Hematopoietic multipotent progenitor cell treated with erythropoietin and hydrocortisone succinate and interleukin-3 and kit ligand, for 15 days (in vitro differentiated cells): ENCODE measurements around the gene ROPN1B.
"Not testable (repeated sequence)": the region's sequence is repeated elsewhere in the genome, so short reads cannot be mapped to it uniquely, and the experiment has no call there.

Source experiments
- DNase-seq: peaks from one replicate; pipeline ENCODE4 v3.0.0-alpha.2; 2015; ENCODE audit warnings: low spot score

Gene ROPN1B

DNA sequence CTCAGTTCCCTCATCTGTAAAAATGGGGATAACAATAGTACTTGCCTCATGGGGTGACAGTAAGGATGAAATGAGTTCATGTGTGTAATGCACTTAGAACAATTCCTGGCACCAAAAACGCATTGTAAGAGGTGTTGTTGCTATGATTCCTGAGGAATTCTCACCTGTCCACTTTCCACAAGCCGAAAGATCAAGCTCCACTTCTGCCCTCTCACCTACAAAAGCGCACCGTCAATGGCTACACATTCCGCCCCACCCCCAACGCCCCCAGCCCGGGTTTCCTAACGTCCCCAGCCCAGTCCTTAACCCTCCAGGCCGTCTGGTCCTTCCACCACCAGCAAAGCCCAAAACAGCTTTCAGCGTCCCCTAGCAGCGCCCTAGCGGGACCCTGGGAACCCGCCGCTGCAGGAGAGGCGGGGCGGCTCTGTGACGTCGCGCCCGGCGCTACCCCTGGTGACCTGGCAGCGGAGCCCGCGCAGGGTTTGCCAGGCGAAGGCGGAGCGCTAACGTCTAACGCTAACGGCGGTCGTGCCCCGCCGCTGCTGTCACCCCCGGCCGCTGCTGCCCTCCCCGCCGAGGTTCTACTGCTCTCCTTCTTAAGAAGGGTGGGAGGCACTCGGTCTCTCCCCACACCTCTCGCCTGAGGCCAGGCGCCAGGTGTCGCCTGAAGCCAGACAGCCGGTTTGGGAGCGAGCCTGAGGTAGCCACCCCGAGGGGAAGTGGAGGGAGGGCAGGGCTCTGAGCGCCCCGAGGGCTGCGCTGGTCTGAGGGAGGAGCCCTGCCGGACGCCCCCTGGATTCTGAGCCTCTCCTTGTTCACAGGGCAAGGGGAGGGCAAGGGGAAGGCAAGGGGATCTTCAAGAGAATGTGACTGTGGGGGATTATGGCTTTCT, at the start of gene ROPN1B:
Gene ROPN1B (plus strand): TSS at position 478 of the 892 bp plus-strand sequence. CDS start 2,877 bp downstream, outside the sequence.
- not testable (repeated sequence) for DNase-seq

DNA sequence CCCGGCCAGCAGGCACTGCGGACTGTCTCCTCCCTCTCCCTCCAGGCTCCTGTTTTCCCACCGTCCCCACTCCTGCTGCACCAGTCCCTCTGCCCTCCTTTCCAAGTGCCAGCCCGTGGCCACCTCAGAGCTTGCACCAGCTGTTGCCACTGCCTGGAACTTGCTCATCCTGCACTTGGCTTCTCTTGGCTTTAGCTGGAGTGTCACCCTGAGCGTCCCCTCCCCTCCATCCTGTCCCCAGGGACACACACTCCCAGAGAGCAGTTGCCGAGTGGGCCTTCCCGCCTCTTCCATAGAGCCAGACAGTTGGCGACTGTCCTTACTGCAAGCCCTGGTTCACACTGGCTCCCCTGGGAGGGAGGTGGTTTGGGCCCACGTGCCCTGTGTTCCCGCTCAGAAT, 48.8 kb upstream of the ROPN1B start:
- not testable (repeated sequence) for DNase-seq

DNA sequence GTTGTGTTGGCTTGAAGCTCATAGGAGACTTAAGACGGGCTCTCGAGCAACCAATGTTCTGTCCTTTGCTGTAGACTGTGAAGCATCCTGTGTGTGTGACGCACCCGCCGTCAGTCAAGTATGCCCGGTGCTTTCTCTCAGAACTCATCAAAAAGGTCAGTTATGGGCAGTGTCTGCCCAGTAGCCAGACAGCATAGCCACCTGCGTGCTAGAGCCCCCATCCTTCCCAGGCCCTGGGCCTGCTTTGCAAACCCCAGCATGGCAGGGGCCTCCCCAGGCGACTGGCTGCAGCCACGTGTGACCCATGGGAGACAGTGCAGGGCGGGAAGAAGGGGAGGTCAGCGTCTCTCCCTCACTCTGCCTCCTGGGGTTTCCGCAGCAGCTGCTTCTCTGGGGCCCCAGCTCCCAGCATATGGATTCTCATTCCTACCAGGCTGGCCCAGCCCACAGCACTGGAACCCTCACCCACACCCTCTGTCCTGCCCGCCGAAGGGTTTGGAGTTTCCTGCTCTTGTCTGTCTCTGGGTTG, 48.2 kb upstream of the ROPN1B start:
- not testable (repeated sequence) for DNase-seq

DNA sequence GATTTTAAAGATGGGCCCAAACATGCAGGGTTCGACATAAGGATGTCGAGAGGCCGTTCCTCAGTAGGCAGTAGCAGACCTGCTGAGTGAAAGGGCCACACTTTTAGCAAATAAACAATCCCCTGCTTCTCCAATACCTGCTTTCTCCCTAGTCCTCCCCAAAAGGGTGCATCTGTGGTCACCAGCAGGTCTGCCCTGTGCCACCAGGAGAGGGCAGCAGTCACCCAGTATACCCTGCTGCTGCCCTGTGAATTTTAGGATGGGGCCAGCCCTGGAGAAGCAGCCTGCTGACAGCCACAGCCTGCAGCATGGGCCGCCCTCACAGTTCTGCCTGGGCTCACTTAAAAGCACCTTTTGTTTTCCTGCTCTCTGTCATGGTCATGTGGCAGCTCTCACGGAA, 47.3 kb upstream of the ROPN1B start:
- peak; percentile 29 for DNase-seq

GRCh38 chr3:125923324-125924115, 45.5 kb upstream of the ROPN1B start:
- not testable (repeated sequence) for DNase-seq

DNA sequence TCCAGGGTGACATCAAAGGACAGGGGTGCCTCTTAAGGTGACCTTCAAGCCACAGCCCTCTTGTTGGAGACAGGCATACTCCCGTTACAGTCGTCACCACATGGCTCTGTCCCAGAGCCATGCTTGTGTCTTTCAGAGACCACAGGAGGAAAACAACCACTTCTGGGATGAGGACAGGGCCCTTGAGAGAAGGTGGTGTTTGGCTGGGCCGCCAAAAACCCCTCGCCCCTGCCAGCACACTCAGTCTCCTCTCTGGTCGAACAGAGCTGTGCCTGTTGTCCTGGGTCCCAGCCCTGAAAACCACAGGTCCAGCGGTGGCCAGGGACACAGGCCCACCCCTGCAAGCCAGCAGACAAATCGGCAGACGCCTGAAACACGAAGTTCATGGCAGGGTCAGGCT, 44.7 kb upstream of the ROPN1B start:
- DNase-seq: not testable (repeated sequence)

- not testable (repeated sequence) for DNase-seq
Observed at GRCh38 chr3:125925727-125926126, 43.3 kb upstream of the ROPN1B start.

- DNase-seq: peak; percentile 41
Observed at GRCh38 chr3:125928771-125929545, 40.0 kb upstream of the ROPN1B start.

GRCh38 chr3:125929765-125930164, 39.2 kb upstream of the ROPN1B start:
- not testable (repeated sequence) for DNase-seq

- DNase-seq: not testable (repeated sequence)
Observed at GRCh38 chr3:125931355-125931880, 37.6 kb upstream of the ROPN1B start.

DNA sequence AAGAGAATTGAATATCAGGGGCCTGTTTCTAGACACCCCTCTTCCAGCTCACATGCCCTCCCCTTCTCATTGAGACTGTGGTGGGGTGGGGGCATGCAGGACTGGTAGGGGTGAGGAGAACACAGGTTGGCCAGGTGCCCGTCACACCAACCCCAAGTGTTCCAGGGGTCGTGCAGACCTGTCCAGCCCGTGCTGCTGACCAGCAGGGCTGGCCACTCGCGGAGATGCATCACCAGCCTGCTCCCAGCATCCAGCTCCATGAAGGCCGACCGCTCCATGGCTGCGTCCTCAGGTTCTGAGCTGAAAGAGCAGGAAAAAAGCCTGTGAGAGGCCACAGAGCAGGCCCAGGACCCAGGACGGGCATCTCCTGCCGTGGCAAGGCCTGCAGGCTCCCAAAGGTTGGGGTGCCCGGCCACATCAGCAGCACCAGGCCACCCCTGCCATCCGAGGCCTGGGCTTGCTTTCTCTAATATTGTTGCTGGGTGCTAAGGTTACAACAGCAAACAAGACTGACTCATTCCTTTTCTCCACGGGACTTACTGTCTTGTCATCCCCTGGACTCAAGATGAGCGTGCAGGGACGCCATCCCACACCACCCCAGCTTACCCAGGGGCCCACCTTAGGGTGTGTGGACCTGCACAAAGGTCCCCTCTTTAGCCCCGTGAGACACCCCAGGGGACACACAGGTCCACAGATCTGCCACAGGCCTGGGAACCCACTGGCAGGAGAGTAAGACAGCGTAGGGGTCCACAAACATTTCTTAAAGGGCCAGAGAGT, 35.4 kb upstream of the ROPN1B start:
- DNase-seq: not testable (repeated sequence)

DNA sequence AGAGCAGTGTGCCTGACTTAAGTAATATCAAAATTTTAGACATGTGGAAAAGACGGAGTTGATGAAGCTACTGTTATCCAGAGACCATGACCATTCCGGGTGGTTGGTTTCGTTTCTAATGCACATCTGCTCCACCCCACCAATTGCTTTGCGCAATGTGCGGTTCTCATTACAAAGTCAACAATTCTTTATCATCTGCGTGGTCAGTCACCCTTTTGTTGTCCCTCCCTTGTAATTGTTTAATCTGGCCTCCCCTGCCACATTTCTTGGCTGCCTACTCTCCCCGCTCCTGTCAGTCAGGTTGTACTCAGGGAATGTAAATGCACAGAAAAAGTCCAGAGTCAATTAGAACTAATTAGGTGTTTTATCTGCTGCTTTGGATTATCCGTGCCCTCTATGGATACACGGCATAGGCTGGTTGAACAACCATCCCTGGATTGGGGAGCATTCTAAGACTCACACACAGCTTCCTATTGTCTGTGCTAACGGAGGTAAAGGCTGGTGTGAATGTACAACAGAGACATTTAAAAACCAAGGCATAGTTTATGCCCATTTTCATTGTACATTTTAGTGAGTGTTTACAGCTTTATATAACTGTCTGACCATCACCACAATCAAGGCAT, 33.6 kb upstream of the ROPN1B start:
- not testable (repeated sequence) for DNase-seq

DNA sequence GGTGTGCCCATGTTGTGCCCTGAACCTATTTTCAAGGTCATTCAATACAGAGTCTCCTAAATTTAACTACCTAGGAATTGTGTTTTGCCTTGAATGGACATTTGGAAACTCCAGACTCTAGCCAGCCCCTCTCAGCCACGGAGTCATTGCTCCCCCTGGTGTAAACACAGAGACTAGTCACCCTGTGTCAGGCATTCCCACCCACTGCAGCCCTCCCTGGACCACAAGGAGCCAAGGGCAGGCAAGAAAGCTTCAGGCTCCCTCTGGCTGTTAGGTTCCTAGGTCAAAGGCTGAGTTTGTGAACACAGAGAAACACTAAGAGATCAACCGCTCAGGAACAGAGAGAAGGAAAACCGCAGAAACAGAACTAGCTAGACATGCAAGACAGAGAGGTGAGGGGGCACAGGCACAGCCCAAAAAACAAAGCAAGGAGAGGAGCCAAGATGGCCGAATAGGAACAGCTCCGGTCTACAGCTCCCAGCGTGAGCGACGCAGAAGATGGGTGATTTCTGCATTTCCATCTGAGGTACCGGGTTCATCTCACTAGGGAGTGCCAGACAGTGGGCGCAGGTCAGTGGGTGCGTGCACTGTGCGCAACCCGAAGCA, 32.7 kb upstream of the ROPN1B start:
- not testable (repeated sequence) for DNase-seq

DNA sequence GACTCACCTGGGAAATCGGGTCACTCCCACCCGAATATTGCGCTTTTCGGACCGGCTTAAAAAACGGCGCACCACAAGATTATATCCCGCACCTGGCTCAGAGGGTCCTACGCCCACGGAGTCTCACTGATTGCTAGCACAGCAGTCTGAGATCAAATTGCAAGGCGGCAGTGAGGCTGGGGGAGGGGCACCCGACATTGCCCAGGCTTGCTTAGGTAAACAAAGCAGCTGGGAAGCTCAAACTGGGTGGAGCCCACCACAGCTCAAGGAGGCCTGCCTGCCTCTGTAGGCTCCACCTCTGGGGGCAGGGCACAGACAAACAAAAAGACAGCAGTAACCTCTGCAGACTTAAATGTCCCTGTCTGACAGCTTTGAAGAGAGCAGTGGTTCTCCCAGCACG, 32.1 kb upstream of the ROPN1B start:
- not testable (repeated sequence) for DNase-seq

- not testable (repeated sequence) for DNase-seq
Observed at GRCh38 chr3:125947806-125948205, 21.2 kb upstream of the ROPN1B start.

- not testable (repeated sequence) for DNase-seq
Observed at GRCh38 chr3:125948901-125949300, 20.1 kb upstream of the ROPN1B start.

DNA sequence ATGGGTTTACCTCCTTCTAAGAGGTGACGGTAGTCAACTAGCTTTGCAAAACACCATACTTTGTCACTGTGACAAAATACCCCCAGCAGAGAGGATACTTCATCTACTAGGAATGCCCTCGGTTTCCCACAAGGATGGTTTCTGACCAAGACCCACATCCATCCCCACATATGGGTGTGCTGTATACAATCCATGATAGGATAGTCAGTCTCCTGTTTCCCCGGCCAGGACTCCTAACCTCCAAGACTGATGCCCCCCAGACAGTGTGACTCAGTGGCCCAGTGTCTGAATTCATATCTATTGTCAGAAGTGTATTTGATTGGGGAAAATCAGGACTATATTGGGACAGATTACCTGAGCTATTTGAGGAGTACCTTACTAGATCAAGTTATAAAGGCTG, 17.8 kb upstream of the ROPN1B start:
- DNase-seq: not testable (repeated sequence)

DNA sequence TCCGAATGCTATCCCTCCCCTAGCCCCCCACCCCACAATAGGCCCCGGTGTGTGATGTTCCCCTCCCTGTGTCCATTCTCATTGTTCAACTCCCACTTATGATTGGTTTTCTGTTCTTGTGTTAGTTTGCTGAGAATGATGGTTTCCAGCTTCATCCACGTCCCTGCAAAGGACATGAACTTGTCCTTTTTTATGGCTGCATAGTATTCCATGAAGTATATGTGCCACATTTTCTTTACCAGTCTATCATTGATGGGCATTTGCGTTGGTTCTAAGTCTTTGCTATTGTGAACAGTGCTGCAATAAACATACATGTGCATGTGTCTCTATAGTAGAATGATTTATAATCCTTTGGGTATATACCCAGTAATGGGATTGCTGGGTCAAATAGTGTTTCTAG, 12.0 kb upstream of the ROPN1B start:
- not testable (repeated sequence) for DNase-seq

GRCh38 chr3:125957674-125958510, 11.1 kb upstream of the ROPN1B start:
- DNase-seq: no peak
